HUES64 (cell line): Measurements from ENCODE around the gene TMEM116.
"Not testable (repeated sequence)": the region's sequence is repeated elsewhere in the genome, so short reads cannot be mapped to it uniquely, and the experiment has no call there.

Experiments used
- H3K27ac ChIP-seq: 2 replicates; pipeline ENCODE4 v1.7.0; 2013; ENCODE audit warnings: low read depth, low read length, inconsistent platforms
- H3K27me3 ChIP-seq: 2 replicates; pipeline ENCODE4 v1.6.1; 2013; ENCODE audit warnings: mild to moderate bottlenecking, low read length; ENCODE audit not compliant: insufficient read depth
- H3K36me3 ChIP-seq: 2 replicates; pipeline ENCODE4 v1.6.1; 2013; ENCODE audit warnings: mild to moderate bottlenecking, low read length; ENCODE audit not compliant: insufficient read depth
- H3K4me1 ChIP-seq: 2 replicates; pipeline ENCODE4 v1.6.1; 2013; ENCODE audit warnings: mild to moderate bottlenecking, low read length, moderate library complexity; ENCODE audit not compliant: insufficient read depth
- H3K4me3 ChIP-seq: 2 replicates; pipeline ENCODE4 v1.5.1; 2013; ENCODE audit warnings: mild to moderate bottlenecking, low read length, moderate library complexity
- H3K9ac ChIP-seq: 2 replicates; pipeline ENCODE4 v1.6.1; 2013; ENCODE audit warnings: mild to moderate bottlenecking, low read depth, low read length
- H3K9me3 ChIP-seq: 2 replicates; pipeline ENCODE4 v1.6.1; 2013; ENCODE audit warnings: low read depth, low read length; ENCODE audit not compliant: insufficient read depth
- WGBS: fragments of 150-250, 120-280 bp; methylation state at CpG from one replicate; pipeline ENCODE4 v1.1.7; 2013; ENCODE audit warnings: missing lambda C conversion rate; 5-methylcytosine and 5-hydroxymethylcytosine counted together

The TMEM116 gene

GRCh38 chr12:111994211-111995111 lies 18.5 kb downstream of the TMEM116 start:
- not testable (repeated sequence) for H3K36me3 ChIP-seq, H3K4me1 ChIP-seq, H3K4me3 ChIP-seq, H3K9ac ChIP-seq, H3K27me3 ChIP-seq, H3K27ac ChIP-seq, H3K9me3 ChIP-seq
- 94% methylated on average over 17 of the region's 17 CpGs for WGBS

DNA sequence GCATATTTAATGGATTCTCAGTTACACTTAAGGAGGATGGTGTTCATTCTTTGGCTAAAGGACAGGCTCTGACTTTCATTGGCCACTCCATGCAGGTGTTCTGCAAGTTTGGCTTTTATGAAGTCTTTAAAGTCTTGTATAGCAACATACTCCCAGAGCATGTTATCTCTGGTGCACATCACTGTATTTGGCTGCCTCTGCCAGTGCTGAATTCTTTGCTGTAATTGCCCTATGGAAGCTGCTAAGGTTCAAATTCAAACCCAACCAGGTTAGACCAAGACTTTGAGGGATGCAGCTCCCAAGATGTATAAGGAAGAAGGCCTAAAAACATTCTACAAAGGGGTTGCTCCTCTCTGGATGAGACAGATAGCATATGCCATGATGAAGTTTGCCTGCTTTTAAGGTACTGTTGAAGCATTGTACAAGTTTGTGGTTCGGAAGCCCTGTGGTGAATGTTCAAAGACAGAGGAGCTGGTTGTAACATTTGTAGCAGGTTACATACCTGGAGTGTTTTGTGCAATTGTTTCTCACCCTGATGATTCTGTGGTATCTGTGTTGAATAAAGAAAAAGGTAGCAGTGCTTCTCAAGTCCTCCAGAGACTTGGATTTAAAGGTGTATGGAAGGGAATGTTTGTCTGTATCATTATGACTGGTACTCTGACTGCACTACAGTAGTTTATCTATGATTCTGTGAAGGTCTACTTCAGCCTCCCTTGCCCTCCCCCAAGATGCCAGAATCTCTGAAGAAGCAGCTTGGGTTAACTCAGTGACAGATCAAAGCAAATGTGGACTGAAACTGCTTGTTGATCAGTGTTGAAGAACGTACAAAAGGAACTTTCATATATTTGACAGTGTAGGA lies 19.4 kb downstream of the TMEM116 start:
- H3K4me3 ChIP-seq, result no peak overlapping the region
- H3K27ac ChIP-seq, result no peak overlapping the region
- no peak overlapping the region for H3K9ac ChIP-seq
- no peaks in the 10 kb centered on the region for H3K9me3 ChIP-seq
- no peaks in the 10 kb centered on the region for H3K27me3 ChIP-seq
- H3K4me1 ChIP-seq, result no peaks in the 10 kb centered on the region
- H3K36me3 ChIP-seq, result 0 out of 2 replicates have a peak, but pooled peaks cover 5% of the 10 kb centered on the region
- WGBS, result 95% methylated on average over 2 of the region's 2 CpGs

DNA sequence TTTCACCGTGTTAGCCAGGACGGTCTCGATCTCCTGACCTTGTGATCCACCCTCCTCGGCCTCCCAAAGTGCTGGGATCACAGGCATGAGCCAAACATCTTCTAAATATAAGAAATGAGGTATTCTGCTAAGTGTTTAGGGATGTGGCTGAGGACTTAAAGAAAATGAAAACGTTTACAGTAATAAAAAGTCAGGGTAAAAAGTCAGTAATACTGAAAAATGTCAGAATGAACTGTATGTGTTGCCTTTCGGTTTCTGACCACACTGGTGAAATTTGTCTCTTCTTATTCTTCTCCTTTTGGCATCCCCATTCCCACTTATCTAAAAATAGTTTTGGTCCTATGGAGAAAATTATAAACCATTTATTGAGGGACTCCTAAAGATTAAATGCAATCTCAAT lies 20.5 kb downstream of the TMEM116 start:
- H3K4me1 ChIP-seq, result no peaks in the 10 kb centered on the region
- no peak overlapping the region for H3K4me3 ChIP-seq
- H3K36me3 ChIP-seq, result 0 out of 2 replicates have a peak, but pooled peaks cover 5% of the 10 kb centered on the region
- 86% methylated on average over 6 of the region's 6 CpGs for WGBS
- no peaks in the 10 kb centered on the region for H3K27me3 ChIP-seq
- H3K27ac ChIP-seq, result no peak overlapping the region
- H3K9ac ChIP-seq, result no peak overlapping the region
- no peaks in the 10 kb centered on the region for H3K9me3 ChIP-seq

DNA sequence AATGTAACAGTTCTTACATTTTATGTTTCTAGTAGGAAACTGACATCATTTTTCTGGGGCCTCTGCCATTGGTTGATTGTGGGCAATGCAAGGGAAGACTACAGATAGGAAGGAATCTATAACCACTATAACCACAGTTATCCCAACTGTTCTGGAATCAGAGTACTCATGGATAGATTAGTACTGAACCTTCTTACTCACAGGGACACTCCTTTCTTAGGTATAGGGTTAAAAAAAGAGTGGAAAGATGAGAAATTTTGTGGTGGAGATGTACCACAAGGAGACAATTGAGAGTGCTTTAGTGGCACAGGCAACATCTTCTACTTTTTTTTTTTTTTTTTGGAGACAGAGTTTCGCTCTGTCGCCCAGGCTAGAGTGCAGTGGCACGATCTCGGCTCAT lies 21.0 kb downstream of the TMEM116 start:
- Histone ChIP-seq H3K9me3 (no peaks in the 10 kb centered on the region), H3K4me3 (no peak overlapping the region), H3K27ac (no peak overlapping the region), H3K27me3 (no peaks in the 10 kb centered on the region), H3K4me1 (no peaks in the 10 kb centered on the region), H3K36me3 (0 out of 2 replicates have a peak, but pooled peaks cover 5% of the 10 kb centered on the region), H3K9ac (no peak overlapping the region)
- WGBS, result 88% methylated on average over 4 of the region's 4 CpGs

DNA sequence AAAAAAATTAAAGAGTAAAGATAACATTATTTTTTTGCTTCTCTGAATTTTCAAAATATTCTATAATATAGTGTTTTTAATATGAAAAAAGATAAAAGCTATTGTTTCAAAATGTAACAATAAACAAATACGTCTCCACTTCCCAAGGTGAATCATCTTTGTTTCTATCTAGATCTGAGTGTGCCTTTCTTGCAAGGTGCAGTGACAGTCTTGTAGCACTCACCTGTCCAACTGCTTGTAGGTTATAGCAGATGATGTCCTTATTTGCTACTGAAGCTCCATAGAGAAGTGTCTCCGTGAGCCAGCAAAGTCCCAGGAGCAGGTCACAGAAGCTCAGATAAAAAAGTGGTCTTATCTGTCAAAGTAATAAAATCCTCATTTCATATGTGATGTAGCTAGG lies 21.4 kb downstream of the TMEM116 start:
- no peak overlapping the region for H3K9ac ChIP-seq
- H3K9me3 ChIP-seq, result no peaks in the 10 kb centered on the region
- H3K27ac ChIP-seq, result no peak overlapping the region
- 94% methylated on average over 1 of the region's 2 CpGs for WGBS
- no peak overlapping the region for H3K4me3 ChIP-seq
- no peaks in the 10 kb centered on the region for H3K27me3 ChIP-seq
- no peaks in the 10 kb centered on the region for H3K4me1 ChIP-seq
- H3K36me3 ChIP-seq, result 0 out of 2 replicates have a peak, but pooled peaks cover 5% of the 10 kb centered on the region

GRCh38 chr12:111984820-111985219 lies 28.1 kb downstream of the TMEM116 start:
- Histone ChIP-seq H3K9ac (no peak overlapping the region), H3K9me3 (no peaks in the 10 kb centered on the region), H3K4me1 (no peaks in the 10 kb centered on the region), H3K27me3 (no peaks in the 10 kb centered on the region), H3K27ac (no peak overlapping the region), H3K4me3 (no peak overlapping the region), H3K36me3 (no peaks in the 10 kb centered on the region)
- 84% methylated on average over 1 of the region's 2 CpGs for WGBS

GRCh38 chr12:111981987-111982386 lies 31.0 kb downstream of the TMEM116 start:
- Histone ChIP-seq H3K4me3 (no peak overlapping the region), H3K9ac (no peak overlapping the region), H3K9me3 (no peaks in the 10 kb centered on the region), H3K4me1 (no peaks in the 10 kb centered on the region), H3K27ac (no peak overlapping the region), H3K27me3 (no peaks in the 10 kb centered on the region), H3K36me3 (no peaks in the 10 kb centered on the region)
- WGBS, result 87% methylated on average over 2 of the region's 2 CpGs

DNA sequence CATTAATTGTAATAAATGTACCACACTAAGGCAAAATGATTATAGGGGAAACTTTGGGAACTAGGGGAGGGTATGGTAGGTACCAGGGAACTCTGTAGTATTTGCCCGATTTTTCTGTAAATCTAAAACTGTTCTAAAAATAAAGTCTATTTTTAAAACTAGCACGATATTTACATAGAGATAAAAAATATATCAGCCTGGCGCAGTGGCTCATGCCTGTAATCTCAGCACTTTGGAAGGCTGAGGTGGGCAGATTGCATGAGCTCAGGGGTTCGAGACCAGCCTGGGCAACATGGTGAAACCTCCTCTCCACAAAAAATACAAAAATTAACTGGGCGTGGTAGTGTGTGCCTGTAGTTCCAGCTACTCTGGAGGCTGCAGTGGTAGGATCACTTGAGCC lies 32.4 kb downstream of the TMEM116 start:
- H3K4me3 ChIP-seq, result no peak overlapping the region
- H3K27ac ChIP-seq, result no peak overlapping the region
- H3K9me3 ChIP-seq, result no peaks in the 10 kb centered on the region
- H3K36me3 ChIP-seq, result no peaks in the 10 kb centered on the region
- WGBS, result 90% methylated on average over 5 of the region's 5 CpGs
- no peaks in the 10 kb centered on the region for H3K4me1 ChIP-seq
- no peak overlapping the region for H3K9ac ChIP-seq
- no peaks in the 10 kb centered on the region for H3K27me3 ChIP-seq

DNA sequence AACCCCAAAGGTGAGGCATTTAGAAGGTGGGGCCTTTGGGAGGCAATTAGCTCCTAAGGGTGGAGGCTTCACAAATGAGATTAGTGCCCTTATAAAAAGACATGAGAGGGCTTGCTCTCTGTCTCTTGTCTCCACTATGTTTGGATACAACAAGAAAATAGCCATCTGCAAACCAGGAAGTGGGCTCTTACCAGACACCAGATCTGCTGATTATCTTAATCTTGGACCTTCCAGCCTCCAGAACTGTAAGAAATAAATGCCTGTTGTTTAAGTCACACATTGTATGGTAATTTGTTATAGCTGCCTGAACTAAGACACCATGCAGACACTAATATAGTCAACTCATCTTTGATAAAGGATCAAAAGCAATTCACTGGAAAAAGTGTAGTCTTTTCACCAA lies 34.4 kb downstream of the TMEM116 start:
- no peak overlapping the region for H3K9ac ChIP-seq
- no peaks in the 10 kb centered on the region for H3K4me1 ChIP-seq
- no peaks in the 10 kb centered on the region for H3K9me3 ChIP-seq
- no peak overlapping the region for H3K27ac ChIP-seq
- H3K4me3 ChIP-seq, result no peak overlapping the region
- H3K36me3 ChIP-seq, result no peaks in the 10 kb centered on the region
- H3K27me3 ChIP-seq, result no peaks in the 10 kb centered on the region

GRCh38 chr12:111976860-111977259 lies 36.1 kb downstream of the TMEM116 start:
- Histone ChIP-seq H3K27ac (no peak overlapping the region), H3K9me3 (peaks cover 3% of the 10 kb centered on the region; the same call in 1 of the 2 replicates), H3K36me3 (no peaks in the 10 kb centered on the region), H3K4me1 (no peaks in the 10 kb centered on the region), H3K9ac (no peak overlapping the region), H3K4me3 (no peak overlapping the region), H3K27me3 (no peaks in the 10 kb centered on the region)

- Histone ChIP-seq H3K4me3 (no peak overlapping the region), H3K9me3 (peaks cover 8% of the 10 kb centered on the region; the same call in 1 of the 2 replicates), H3K27me3 (no peaks in the 10 kb centered on the region), H3K4me1 (no peaks in the 10 kb centered on the region), H3K27ac (no peak overlapping the region), H3K36me3 (no peaks in the 10 kb centered on the region; the same call in 1 of the 2 replicates), H3K9ac (no peak overlapping the region)
- 97% methylated on average over 6 of the region's 6 CpGs for WGBS
Observed at GRCh38 chr12:111976291-111976690, 36.7 kb downstream of the TMEM116 start.
